ENCODE data around the gene GPSM1. TPM values are rescaled to one million over a fixed set of nuclear protein-coding genes. Genes with fewer than 3 reads are reported as not detected.
"Not testable (repeated sequence)": the region's sequence is repeated elsewhere in the genome, so short reads cannot be mapped to it uniquely, and the experiment has no call there.

Gene GPSM1
- total RNA-seq, 1 experiment from 2014 or later, result 24.7 TPM

- Histone ChIP-seq H3K23ac (ENCODE audit: insufficient read length, low read depth, low read length) (no peak overlapping the region), H3K4ac (ENCODE audit: low read depth, low read length) (no peak overlapping the region), H3K23me2 (ENCODE audit: insufficient read length, low read depth, low read length, poor library complexity, severe bottlenecking) (no peaks in the 10 kb centered on the region), H3K27ac (ENCODE audit: insufficient read length, low read depth, low read length) (no peak overlapping the region), H3K27me3 (ENCODE audit: insufficient read depth, low read length) (no peaks in the 10 kb centered on the region), H3K18ac (ENCODE audit: insufficient read length, low read depth, low read length) (no peak overlapping the region), H3K56ac (ENCODE audit: insufficient read length, low read depth, low read length) (no peak overlapping the region), H3K79me2 (ENCODE audit: insufficient read depth, low read length) (no peaks in the 10 kb centered on the region), H2BK12ac (ENCODE audit: insufficient read length, low read depth, low read length) (no peak overlapping the region), H4K5ac (ENCODE audit: insufficient read length, low read depth, low read length) (no peak overlapping the region), H4K8ac (replicated peaks; ENCODE audit: insufficient read length, low read depth, low read length) (no peak overlapping the region), H3K4me1 (ENCODE audit: insufficient read depth, low read length) (no peaks in the 10 kb centered on the region), H2BK120ac (ENCODE audit: low read depth, low read length, poor library complexity, severe bottlenecking) (no peak overlapping the region), H3K14ac (ENCODE audit: insufficient read depth, low read length) (no peak overlapping the region; the same call in 1 of the 2 replicates), H3K79me1 (ENCODE audit: insufficient read depth, low read depth, low read length, poor library complexity, severe bottlenecking) (no peaks in the 10 kb centered on the region), H2BK5ac (ENCODE audit: insufficient read length, low read length) (no peak overlapping the region), H3K9me3 (ENCODE audit: control insufficient read depth, low read depth, low read length) (no peaks in the 10 kb centered on the region), H2BK20ac (ENCODE audit: low read depth, low read length, poor library complexity, severe bottlenecking) (no peak overlapping the region), H2AK5ac (ENCODE audit: insufficient read length, low read length) (no peak overlapping the region), H4K20me1 (ENCODE audit: control insufficient read depth, insufficient read depth, insufficient read length) (no peaks in the 10 kb centered on the region), H3T11ph (ENCODE audit: low read length) (no peak overlapping the region), H2BK15ac (ENCODE audit: low read depth, low read length) (no peak overlapping the region), H2AFZ (ENCODE audit: low read length) (no peak overlapping the region), H3K9ac (ENCODE audit: extremely low read depth, insufficient read length, low read length) (no peak overlapping the region), H3K4me2 (ENCODE audit: insufficient read depth, insufficient read length, low read length) (no peak overlapping the region), H4K91ac (ENCODE audit: insufficient read length, low read depth, low read length) (no peak overlapping the region)
- no peaks in the 10 kb centered on the region for H3K9me3 Mint-ChIP-seq
- H3K27me3 Mint-ChIP-seq (ENCODE audit: low read depth), result no peaks in the 10 kb centered on the region
- H3K4me1 Mint-ChIP-seq, result peaks cover 0 to 5% of the 10 kb centered on the region in 2 experiments; a peak in 2 of 4 replicates
- TF ChIP-seq, protein P1, sequence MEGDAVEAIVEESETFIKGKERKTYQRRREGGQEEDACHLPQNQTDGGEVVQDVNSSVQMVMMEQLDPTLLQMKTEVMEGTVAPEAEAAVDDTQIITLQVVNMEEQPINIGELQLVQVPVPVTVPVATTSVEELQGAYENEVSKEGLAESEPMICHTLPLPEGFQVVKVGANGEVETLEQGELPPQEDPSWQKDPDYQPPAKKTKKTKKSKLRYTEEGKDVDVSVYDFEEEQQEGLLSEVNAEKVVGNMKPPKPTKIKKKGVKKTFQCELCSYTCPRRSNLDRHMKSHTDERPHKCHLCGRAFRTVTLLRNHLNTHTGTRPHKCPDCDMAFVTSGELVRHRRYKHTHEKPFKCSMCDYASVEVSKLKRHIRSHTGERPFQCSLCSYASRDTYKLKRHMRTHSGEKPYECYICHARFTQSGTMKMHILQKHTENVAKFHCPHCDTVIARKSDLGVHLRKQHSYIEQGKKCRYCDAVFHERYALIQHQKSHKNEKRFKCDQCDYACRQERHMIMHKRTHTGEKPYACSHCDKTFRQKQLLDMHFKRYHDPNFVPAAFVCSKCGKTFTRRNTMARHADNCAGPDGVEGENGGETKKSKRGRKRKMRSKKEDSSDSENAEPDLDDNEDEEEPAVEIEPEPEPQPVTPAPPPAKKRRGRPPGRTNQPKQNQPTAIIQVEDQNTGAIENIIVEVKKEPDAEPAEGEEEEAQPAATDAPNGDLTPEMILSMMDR (conservative IDR thresholded peaks at IDR 0.05), result no peak
- DNase-seq, result no peak
- no CpG with 5 or more reads among the region's 11 CpGs for WGBS (ENCODE audit: extremely low coverage, insufficient read length, low lambda C conversion rate)
- no peak overlapping the region for H3K4me3 Mint-ChIP-seq
- H3K36me3 Mint-ChIP-seq (ENCODE audit: insufficient read depth in 1 of 3, low read depth in 3 of 3), result no peaks in the 10 kb centered on the region; a peak in 1 of 7 replicates
- H3K27ac Mint-ChIP-seq, result no peak overlapping the region
Observed at GRCh38 chr9:136351252-136351800, 24.0 kb downstream of the GPSM1 start.

DNA sequence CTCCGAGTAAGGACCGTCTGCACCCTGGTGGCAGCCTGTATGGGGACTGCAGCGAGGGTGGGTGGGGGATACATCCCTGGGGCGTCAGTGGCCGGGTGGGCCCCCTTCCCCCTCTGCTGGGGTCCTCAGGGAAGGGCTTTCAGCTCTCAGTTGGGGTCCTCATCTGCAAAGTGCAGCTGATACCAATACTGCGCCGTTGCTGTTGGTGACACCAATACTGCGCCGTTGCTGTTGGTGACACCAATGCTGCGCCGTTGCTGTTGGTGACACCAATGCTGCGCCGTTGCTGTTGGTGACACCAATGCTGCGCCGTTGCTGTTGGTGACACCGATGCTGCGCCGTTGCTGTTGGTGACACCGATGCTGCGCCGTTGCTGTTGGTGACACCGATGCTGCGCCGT lies 24.5 kb downstream of the GPSM1 start:
- not testable (repeated sequence) for H4K5ac ChIP-seq (ENCODE audit: insufficient read length, low read depth, low read length); H2AK5ac ChIP-seq (ENCODE audit: insufficient read length, low read length); H3K79me2 ChIP-seq (ENCODE audit: insufficient read depth, low read length); H2BK12ac ChIP-seq (ENCODE audit: insufficient read length, low read depth, low read length); H3K9ac ChIP-seq (ENCODE audit: extremely low read depth, insufficient read length, low read length); H3K79me1 ChIP-seq (ENCODE audit: insufficient read depth, low read depth, low read length, poor library complexity, severe bottlenecking); H4K91ac ChIP-seq (ENCODE audit: insufficient read length, low read depth, low read length); H3K23ac ChIP-seq (ENCODE audit: insufficient read length, low read depth, low read length); H4K20me1 ChIP-seq (ENCODE audit: control insufficient read depth, insufficient read depth, insufficient read length); DNase-seq; H3K9me3 ChIP-seq (ENCODE audit: control insufficient read depth, low read depth, low read length); H3K36me3 Mint-ChIP-seq (ENCODE audit: insufficient read depth in 1 of 3, low read depth in 3 of 3); H3K56ac ChIP-seq (ENCODE audit: insufficient read length, low read depth, low read length); H3K23me2 ChIP-seq (ENCODE audit: insufficient read length, low read depth, low read length, poor library complexity, severe bottlenecking); H2BK15ac ChIP-seq (ENCODE audit: low read depth, low read length); H2AFZ ChIP-seq (ENCODE audit: low read length); H2BK20ac ChIP-seq (ENCODE audit: low read depth, low read length, poor library complexity, severe bottlenecking); H3T11ph ChIP-seq (ENCODE audit: low read length); H3K4ac ChIP-seq (ENCODE audit: low read depth, low read length); H2BK5ac ChIP-seq (ENCODE audit: insufficient read length, low read length); H3K27me3 ChIP-seq (ENCODE audit: insufficient read depth, low read length); H3K27me3 Mint-ChIP-seq (ENCODE audit: low read depth); H3K4me2 ChIP-seq (ENCODE audit: insufficient read depth, insufficient read length, low read length); H3K9me3 Mint-ChIP-seq; H3K27ac Mint-ChIP-seq; H2BK120ac ChIP-seq (ENCODE audit: low read depth, low read length, poor library complexity, severe bottlenecking); H4K8ac ChIP-seq (replicated peaks; ENCODE audit: insufficient read length, low read depth, low read length); H3K4me1 Mint-ChIP-seq; H3K27ac ChIP-seq (ENCODE audit: insufficient read length, low read depth, low read length); H3K14ac ChIP-seq (ENCODE audit: insufficient read depth, low read length); H3K4me3 Mint-ChIP-seq; H3K18ac ChIP-seq (ENCODE audit: insufficient read length, low read depth, low read length); H3K4me1 ChIP-seq (ENCODE audit: insufficient read depth, low read length)
- WGBS (ENCODE audit: extremely low coverage, insufficient read length, low lambda C conversion rate), result no CpG with 5 or more reads among the region's 24 CpGs
